GM19351 (cell line): Measurements from ENCODE around the gene EIF2S2.
"Not testable (repeated sequence)": the region's sequence is repeated elsewhere in the genome, so short reads cannot be mapped to it uniquely, and the experiment has no call there.

Experiments used
- ATAC-seq: cut with Tn5 transposase; IDR thresholded peaks from one replicate; pipeline ENCODE4 v1.9.1; 2021; ENCODE audit warnings: mild to moderate bottlenecking, moderate library complexity; ENCODE audit not compliant: unreplicated experiment

The EIF2S2 gene

GRCh38 chr20:34111702-34112599 is at the start of gene EIF2S2:
TSS of gene EIF2S2 (minus strand) at chr20:34112243. CDS start at chr20:34112110, 133 bp downstream.
- ATAC-seq: peak; percentile 90

- not testable (repeated sequence) for ATAC-seq
Measured at GRCh38 chr20:34157697-34158096, 45.7 kb upstream of the EIF2S2 start.

- no peak for ATAC-seq
Measured at GRCh38 chr20:34155836-34156235, 43.8 kb upstream of the EIF2S2 start.

- not testable (repeated sequence) for ATAC-seq
Measured at GRCh38 chr20:34153169-34153568, 41.1 kb upstream of the EIF2S2 start.

GRCh38 chr20:34152073-34152472 is 40.0 kb upstream of the EIF2S2 start:
- ATAC-seq: not testable (repeated sequence)

GRCh38 chr20:34150306-34151000 is 38.4 kb upstream of the EIF2S2 start:
- ATAC-seq: no peak

GRCh38 chr20:34145280-34145819 is 33.3 kb upstream of the EIF2S2 start:
- no peak for ATAC-seq

GRCh38 chr20:34143951-34144350 is 31.9 kb upstream of the EIF2S2 start:
- ATAC-seq: no peak

GRCh38 chr20:34142121-34142520 is 30.1 kb upstream of the EIF2S2 start:
- no peak for ATAC-seq

- no peak for ATAC-seq
Measured at GRCh38 chr20:34141293-34141692, 29.2 kb upstream of the EIF2S2 start.

GRCh38 chr20:34135525-34136275 is 23.7 kb upstream of the EIF2S2 start:
- not testable (repeated sequence) for ATAC-seq

- ATAC-seq: not testable (repeated sequence)
Measured at GRCh38 chr20:34133365-34133860, 21.4 kb upstream of the EIF2S2 start.

GRCh38 chr20:34132943-34133342 is 20.9 kb upstream of the EIF2S2 start:
- not testable (repeated sequence) for ATAC-seq

- ATAC-seq: not testable (repeated sequence)
Measured at GRCh38 chr20:34132491-34132890, 20.4 kb upstream of the EIF2S2 start.

GRCh38 chr20:34131491-34131890 is 19.4 kb upstream of the EIF2S2 start:
- ATAC-seq: no peak

GRCh38 chr20:34129518-34130162 is 17.6 kb upstream of the EIF2S2 start:
- ATAC-seq: no peak

- ATAC-seq: no peak
Measured at GRCh38 chr20:34127792-34128191, 15.7 kb upstream of the EIF2S2 start.

- ATAC-seq: peak; percentile 54
Measured at GRCh38 chr20:34124469-34125249, 12.6 kb upstream of the EIF2S2 start.

- ATAC-seq: no peak
Measured at GRCh38 chr20:34123309-34123708, 11.3 kb upstream of the EIF2S2 start.
